HS-5 (cell line): ENCODE measurements around the gene GABPB1.
"Not testable (repeated sequence)": the region's sequence is repeated elsewhere in the genome, so short reads cannot be mapped to it uniquely, and the experiment has no call there.

Experiments used
- DNase-seq: peaks from one replicate; pipeline ENCODE4 v3.0.0-alpha.2; 2012; ENCODE audit warnings: low read depth

The GABPB1 gene

GRCh38 chr15:50354838-50355618 lies at the start of gene GABPB1:
GABPB1 (minus strand) TSS chr15:50355198; CDS start chr15:50309798, 45,400 bp downstream.
- DNase-seq, result peak; percentile 97

GRCh38 chr15:50391561-50391960 lies 36.6 kb upstream of the GABPB1 start:
- not testable (repeated sequence) for DNase-seq

GRCh38 chr15:50390554-50391264 lies 35.7 kb upstream of the GABPB1 start:
- DNase-seq, result no peak

- DNase-seq, result not testable (repeated sequence)
Observed at GRCh38 chr15:50382408-50382807, 27.4 kb upstream of the GABPB1 start.

GRCh38 chr15:50381438-50381837 lies 26.4 kb upstream of the GABPB1 start:
- DNase-seq, result no peak

- DNase-seq, result no peak
Observed at GRCh38 chr15:50380089-50380488, 25.1 kb upstream of the GABPB1 start.

- DNase-seq, result not testable (repeated sequence)
Observed at GRCh38 chr15:50379413-50379812, 24.4 kb upstream of the GABPB1 start.

- no peak for DNase-seq
Observed at GRCh38 chr15:50378776-50379175, 23.8 kb upstream of the GABPB1 start.

GRCh38 chr15:50377867-50378751 lies 23.1 kb upstream of the GABPB1 start:
- no peak for DNase-seq

- not testable (repeated sequence) for DNase-seq
Observed at GRCh38 chr15:50369564-50369963, 14.6 kb upstream of the GABPB1 start.

GRCh38 chr15:50365971-50366370 lies 11.0 kb upstream of the GABPB1 start:
- DNase-seq, result no peak

GRCh38 chr15:50365570-50365969 lies 10.6 kb upstream of the GABPB1 start:
- no peak for DNase-seq

GRCh38 chr15:50363612-50364011 lies 8.6 kb upstream of the GABPB1 start:
- no peak for DNase-seq

- no peak for DNase-seq
Observed at GRCh38 chr15:50361756-50362155, 6.8 kb upstream of the GABPB1 start.

GRCh38 chr15:50358845-50359244 lies 3.8 kb upstream of the GABPB1 start:
- DNase-seq, result no peak

- DNase-seq, result no peak
Observed at GRCh38 chr15:50355980-50356379, 982 bp upstream of the GABPB1 start.

GRCh38 chr15:50355619-50355905 lies 564 bp upstream of the GABPB1 start:
- no peak for DNase-seq

GRCh38 chr15:50353975-50354837 lies 792 bp downstream of the GABPB1 start:
- DNase-seq, result peak; percentile 50

- DNase-seq, result peak; percentile 89
Observed at GRCh38 chr15:50353251-50353974, 1.6 kb downstream of the GABPB1 start.

GRCh38 chr15:50350621-50351020 lies 4.4 kb downstream of the GABPB1 start:
- no peak for DNase-seq

- no peak for DNase-seq
Observed at GRCh38 chr15:50345298-50345697, 9.7 kb downstream of the GABPB1 start.
